Lower leg skin (tissue), 3 donors: Measurements from ENCODE around the gene HSD11B2.

Source experiments
- POLR2A ChIP-seq, 2 donors: fragments of 450-650 bp; IDR thresholded peaks; one replicate each; pipeline ENCODE4 v1.6.1; 2016 to 2017; ENCODE audit warnings: antibody characterized with exemption in 2 of 2, mild to moderate bottlenecking in 1 of 2, moderate library complexity in 1 of 2
- TF ChIP-seq, protein P1 (sequence below), 3 donors: fragments of 450-650 bp; IDR thresholded peaks; one replicate each; pipeline ENCODE4 v1.5.1; 2016; ENCODE audit warnings: antibody characterized with exemption in 3 of 3, mild to moderate bottlenecking in 3 of 3, moderate library complexity in 2 of 3

DNA sequence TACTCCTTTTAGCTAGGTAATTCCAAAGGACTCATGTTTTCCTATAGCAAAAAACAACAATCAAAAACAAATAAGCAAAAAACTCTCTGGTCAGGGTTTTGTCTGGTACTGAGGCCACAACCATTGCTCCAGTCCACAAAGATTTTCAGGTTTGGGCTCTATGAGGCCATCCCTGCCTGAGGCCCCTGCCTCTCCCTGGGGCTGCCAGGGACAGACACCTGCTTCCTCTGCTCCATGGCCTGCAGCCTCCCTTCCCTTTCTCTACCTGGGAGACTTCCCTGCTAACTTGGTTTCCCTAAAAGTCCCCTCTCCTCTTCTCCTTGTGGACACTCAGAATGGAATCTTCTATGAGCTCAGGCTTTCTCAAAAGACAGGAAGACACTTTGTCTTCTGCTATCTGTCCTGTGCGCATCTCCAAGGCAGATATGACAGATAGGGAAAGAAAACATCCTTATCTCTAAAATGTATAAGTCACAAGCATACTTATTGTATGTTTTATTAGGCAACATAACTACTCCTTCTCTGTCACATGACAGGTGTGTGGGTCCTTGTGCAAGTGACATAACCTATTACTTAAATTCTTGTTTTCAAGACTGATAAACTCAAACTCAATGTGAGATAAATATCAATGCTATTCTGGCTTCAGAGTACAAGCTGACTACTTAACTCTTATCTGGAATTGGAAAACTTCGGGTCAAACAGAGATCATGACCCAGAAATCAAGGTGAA lies 13.4 kb upstream of the HSD11B2 start:
- TF ChIP-seq POLR2A (IDR thresholded peaks at IDR 0.05) = no peak
- TF ChIP-seq, protein P1, sequence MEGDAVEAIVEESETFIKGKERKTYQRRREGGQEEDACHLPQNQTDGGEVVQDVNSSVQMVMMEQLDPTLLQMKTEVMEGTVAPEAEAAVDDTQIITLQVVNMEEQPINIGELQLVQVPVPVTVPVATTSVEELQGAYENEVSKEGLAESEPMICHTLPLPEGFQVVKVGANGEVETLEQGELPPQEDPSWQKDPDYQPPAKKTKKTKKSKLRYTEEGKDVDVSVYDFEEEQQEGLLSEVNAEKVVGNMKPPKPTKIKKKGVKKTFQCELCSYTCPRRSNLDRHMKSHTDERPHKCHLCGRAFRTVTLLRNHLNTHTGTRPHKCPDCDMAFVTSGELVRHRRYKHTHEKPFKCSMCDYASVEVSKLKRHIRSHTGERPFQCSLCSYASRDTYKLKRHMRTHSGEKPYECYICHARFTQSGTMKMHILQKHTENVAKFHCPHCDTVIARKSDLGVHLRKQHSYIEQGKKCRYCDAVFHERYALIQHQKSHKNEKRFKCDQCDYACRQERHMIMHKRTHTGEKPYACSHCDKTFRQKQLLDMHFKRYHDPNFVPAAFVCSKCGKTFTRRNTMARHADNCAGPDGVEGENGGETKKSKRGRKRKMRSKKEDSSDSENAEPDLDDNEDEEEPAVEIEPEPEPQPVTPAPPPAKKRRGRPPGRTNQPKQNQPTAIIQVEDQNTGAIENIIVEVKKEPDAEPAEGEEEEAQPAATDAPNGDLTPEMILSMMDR (IDR thresholded peaks at IDR 0.05) = no peak
